Central memory CD8-positive, alpha-beta T cell (primary cell): ENCODE results near the gene LEMD3.

ENCODE experiments used
- ATAC-seq: fragments of 150-1000 bp; cut with Tn5 transposase; replicated peaks from 2 replicates; pipeline ENCODE4 v1.10.0; 2022; ENCODE audit warnings: mild to moderate bottlenecking, moderate FRiP score, moderate number of reproducible peaks; ENCODE audit not compliant: poor library complexity, severe bottlenecking; ENCODE audit errors: extremely low read depth
- DNase-seq, 2 donors: peaks; one replicate each; pipeline ENCODE4 v3.0.0; 2021; ENCODE audit warnings: low spot score in 2 of 2
- H3K27ac Mint-ChIP-seq: one replicate; pipeline ENCODE4 v1.8.0; 2022; ENCODE audit warnings: low read depth, mild to moderate bottlenecking, moderate library complexity, mixed read lengths
- H3K27me3 Mint-ChIP-seq: one replicate; pipeline ENCODE4 v1.8.0; 2022; ENCODE audit warnings: mixed read lengths
- H3K36me3 Mint-ChIP-seq: one replicate; pipeline ENCODE4 v1.8.0; 2022; ENCODE audit warnings: mild to moderate bottlenecking, moderate library complexity, mixed read lengths; ENCODE audit not compliant: insufficient read depth
- H3K4me1 Mint-ChIP-seq: one replicate; pipeline ENCODE4 v1.8.0; 2022; ENCODE audit warnings: mixed read lengths
- H3K4me3 Mint-ChIP-seq: one replicate; pipeline ENCODE4 v1.8.0; 2022; ENCODE audit warnings: mild to moderate bottlenecking, moderate library complexity, mixed read lengths
- H3K9me3 Mint-ChIP-seq: one replicate; pipeline ENCODE4 v1.8.0; 2022; ENCODE audit warnings: mixed read lengths

LEMD3 gene

DNA sequence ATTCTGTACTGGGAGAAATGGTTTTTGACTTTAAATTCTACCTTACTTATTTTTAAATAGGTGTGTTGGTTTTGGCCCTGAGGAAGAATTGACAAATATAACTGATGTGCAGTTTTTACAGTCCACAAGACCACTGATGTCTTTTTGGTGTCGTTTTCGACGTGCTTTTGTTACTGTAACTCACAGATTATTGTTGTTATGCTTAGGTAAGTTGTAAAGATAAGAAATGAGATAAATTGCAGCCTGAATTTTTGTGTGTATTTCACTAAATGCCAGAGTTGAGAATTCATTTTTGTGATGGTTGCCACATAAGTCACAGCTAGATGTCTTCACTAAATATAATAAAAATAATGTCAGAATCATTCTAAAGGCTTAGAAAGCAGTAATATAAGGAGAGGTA, 69.2 kb downstream of the LEMD3 start:
- Mint-ChIP-seq H3K4me1 (no peaks in the 10 kb centered on the region), H3K9me3 (no peaks in the 10 kb centered on the region), H3K27ac (no peak overlapping the region), H3K36me3 (peaks cover 16% of the 10 kb centered on the region), H3K27me3 (no peaks in the 10 kb centered on the region), H3K4me3 (no peak overlapping the region)
- DNase-seq (no peak), ATAC-seq (no peak)

DNA sequence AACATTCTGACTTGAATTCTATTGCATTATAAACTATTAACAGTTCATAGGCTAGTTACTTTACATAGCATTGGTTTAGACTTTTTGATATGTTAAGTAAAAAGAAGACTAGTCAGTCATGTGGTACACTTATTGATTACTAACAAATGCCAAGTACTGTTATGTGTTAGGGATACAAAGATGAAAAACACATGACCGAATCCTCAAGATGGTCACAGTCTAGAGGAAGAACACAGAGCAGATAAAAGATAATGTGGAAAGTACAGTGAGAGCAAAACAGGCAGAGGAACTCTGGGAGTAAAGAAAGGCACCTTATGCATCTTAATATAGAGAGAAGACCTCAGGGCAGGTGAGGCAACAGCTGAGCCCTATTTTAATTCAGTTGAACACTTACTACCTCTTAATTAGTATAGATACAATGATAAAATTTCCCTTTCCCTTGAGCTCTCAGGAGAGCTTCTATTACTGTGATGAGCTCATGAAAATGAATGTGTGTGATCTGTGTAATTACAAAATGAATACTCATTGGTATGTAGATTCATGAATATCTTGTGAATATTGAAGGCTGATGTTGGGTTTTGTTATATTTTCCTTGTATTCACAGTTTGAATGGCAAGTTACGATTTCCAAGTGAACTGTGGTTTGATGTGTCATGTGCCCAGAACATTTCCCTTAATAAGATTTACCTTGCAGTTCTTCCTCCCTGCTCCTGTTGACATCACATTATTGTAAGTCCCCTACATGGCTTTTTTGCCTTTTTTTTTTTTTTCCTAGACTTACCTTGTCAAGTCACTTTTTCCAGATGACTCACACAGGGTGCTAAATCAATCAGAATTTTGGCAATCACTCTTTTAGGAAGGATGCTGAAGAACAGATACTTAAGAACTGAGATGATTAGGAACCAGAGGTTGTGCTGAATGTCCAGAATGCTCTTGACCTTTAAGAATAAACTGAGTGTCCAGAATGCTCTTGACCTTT, 79.6 kb downstream of the LEMD3 start:
- no peak for ATAC-seq
- no peak overlapping the region for H3K4me3 Mint-ChIP-seq
- H3K9me3 Mint-ChIP-seq, result no peaks in the 10 kb centered on the region
- H3K4me1 Mint-ChIP-seq, result no peaks in the 10 kb centered on the region
- H3K27me3 Mint-ChIP-seq, result no peaks in the 10 kb centered on the region
- no peak for DNase-seq
- H3K36me3 Mint-ChIP-seq, result peaks cover 15% of the 10 kb centered on the region
- no peak overlapping the region for H3K27ac Mint-ChIP-seq

DNA sequence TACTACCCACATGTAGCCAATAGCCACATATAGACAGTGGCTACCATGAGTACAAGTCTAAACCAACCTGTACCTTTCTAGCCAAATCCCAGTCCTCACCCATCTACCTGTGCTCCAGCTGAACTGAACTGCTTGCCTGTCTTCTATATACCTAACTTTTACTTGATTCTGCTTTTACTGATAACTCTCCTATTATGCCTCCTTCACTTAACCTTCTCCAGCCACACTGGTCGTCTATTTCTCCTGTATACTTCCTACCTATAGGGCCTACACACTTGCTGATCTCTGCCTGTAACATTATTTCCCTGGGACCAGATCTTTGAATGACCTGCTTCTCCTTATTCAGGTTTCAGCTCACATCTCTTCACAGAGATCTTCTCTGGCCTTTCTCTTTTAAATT, 83.1 kb downstream of the LEMD3 start:
- no peaks in the 10 kb centered on the region for H3K27me3 Mint-ChIP-seq
- H3K4me1 Mint-ChIP-seq, result no peaks in the 10 kb centered on the region

DNA sequence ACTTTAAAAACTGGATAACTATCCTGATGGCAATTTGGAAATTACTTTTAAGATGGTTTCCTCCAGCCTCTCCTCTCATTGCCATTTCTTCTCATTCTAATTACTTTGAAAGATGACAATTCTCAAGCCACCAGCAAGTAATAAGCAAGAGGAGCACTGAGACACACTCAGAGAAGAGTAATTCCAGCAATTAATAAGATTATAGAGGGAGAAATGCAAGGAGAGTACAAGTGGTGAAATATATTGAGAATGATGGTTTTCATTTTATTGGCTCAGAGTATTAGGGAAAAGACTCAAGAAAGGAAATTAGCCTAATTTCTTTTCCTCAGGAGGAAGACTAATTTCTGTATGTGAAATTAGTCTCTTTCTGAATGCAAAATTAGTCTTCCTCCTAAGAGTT, 88.6 kb downstream of the LEMD3 start:
- no peak overlapping the region for H3K27ac Mint-ChIP-seq
- H3K4me1 Mint-ChIP-seq, result no peaks in the 10 kb centered on the region
- ATAC-seq (no peak), DNase-seq (no peak)
- H3K9me3 Mint-ChIP-seq, result no peaks in the 10 kb centered on the region
- H3K4me3 Mint-ChIP-seq, result no peak overlapping the region
- peaks cover 6% of the 10 kb centered on the region for H3K27me3 Mint-ChIP-seq
- peaks cover 2% of the 10 kb centered on the region for H3K36me3 Mint-ChIP-seq

More for the DNA sequence above, 83.1 kb downstream of the LEMD3 start:
- ATAC-seq (no peak), DNase-seq (no peak)
- Mint-ChIP-seq H3K4me3 (no peak overlapping the region), H3K9me3 (no peaks in the 10 kb centered on the region), H3K27ac (no peak overlapping the region), H3K36me3 (peaks cover 3% of the 10 kb centered on the region)

DNA sequence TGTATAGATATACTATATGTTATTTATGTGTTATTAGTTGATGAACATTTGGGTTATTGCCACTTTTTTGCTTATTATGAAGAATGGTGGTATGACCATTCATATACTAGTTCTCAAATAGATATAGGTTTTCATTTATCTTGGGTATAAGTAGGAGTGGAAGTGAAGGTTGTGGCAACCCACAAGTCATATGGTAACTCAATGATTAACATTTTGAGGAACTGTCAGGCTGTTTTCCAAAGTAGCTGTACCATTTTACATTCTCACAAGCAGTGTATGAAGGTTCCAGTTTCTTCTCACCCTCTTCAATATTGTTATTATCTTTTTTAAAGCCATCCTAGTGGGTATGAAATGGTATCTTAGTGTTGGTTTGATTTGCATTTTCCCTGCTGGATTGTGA, 90.1 kb downstream of the LEMD3 start:
- no peaks in the 10 kb centered on the region for H3K9me3 Mint-ChIP-seq
- H3K4me1 Mint-ChIP-seq, result no peaks in the 10 kb centered on the region
- H3K4me3 Mint-ChIP-seq, result no peak overlapping the region
- H3K36me3 Mint-ChIP-seq, result peaks cover 2% of the 10 kb centered on the region
- H3K27me3 Mint-ChIP-seq, result peaks cover 11% of the 10 kb centered on the region
- DNase-seq (no peak), ATAC-seq (no peak)
- no peak overlapping the region for H3K27ac Mint-ChIP-seq

DNA sequence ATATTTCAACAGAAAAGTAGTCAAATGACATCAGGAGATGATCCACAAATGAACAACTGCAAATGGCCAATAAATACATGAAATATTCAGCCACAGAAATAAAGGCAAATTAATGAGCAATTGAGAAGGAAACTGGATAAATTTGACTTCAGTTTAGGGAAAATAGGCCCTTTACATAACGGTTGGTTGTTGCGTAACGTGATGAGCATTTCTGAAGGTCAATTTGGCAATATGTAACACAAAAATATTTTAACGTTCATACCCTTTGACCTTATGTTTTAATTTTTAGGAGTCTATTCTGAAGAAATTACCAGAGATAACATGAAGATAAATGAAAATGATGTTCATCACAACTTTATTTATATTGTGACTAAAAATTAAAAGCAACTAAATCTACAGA, 94.4 kb downstream of the LEMD3 start:
- Mint-ChIP-seq H3K27ac (no peak overlapping the region), H3K9me3 (no peaks in the 10 kb centered on the region), H3K4me3 (no peak overlapping the region), H3K4me1 (no peaks in the 10 kb centered on the region), H3K27me3 (peaks cover 39% of the 10 kb centered on the region), H3K36me3 (no peaks in the 10 kb centered on the region)
- ATAC-seq, result no peak
- no peak for DNase-seq

DNA sequence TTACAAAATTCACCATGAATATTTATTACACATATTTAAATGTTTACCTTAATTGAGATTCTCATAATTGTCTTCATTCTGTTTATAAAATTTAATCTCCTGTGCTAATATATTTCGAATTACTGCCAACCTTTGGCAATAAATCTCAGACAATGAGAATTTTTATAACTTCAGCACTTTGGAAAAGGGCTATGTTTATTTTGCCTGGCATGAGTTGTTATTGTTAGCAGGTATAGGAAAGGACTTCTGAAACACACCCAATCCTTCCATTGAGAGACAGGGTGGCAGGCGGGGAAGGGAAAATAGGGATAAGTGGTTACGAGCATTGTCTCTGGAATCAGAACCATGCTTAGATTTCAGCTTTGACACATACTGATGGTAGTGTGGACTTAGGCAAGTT, 97.0 kb downstream of the LEMD3 start:
- H3K36me3 Mint-ChIP-seq, result no peaks in the 10 kb centered on the region
- ATAC-seq (no peak), DNase-seq (no peak)
- no peak overlapping the region for H3K4me3 Mint-ChIP-seq
- no peaks in the 10 kb centered on the region for H3K4me1 Mint-ChIP-seq
- H3K27ac Mint-ChIP-seq, result no peak overlapping the region
- H3K27me3 Mint-ChIP-seq, result peaks cover 42% of the 10 kb centered on the region
- H3K9me3 Mint-ChIP-seq, result no peaks in the 10 kb centered on the region

DNA sequence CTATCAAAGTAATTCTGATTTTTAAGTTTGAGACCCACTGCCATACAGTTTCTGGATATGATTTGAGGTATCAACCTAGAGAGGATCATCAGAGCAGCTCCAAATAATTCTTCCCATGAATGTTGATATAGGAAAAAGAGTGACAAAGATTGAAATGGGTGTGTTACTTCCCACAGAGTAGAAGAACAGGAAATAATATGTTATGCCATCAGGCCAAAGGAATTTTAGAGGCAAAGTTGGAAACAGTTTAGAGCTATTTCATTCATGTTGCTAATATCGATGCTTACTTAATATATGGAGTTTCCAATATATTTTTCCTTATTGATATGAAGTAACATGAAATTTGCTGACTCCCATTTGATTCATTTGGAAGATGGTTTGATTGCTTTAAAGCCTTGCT, 100.2 kb downstream of the LEMD3 start:
- Mint-ChIP-seq H3K27ac (no peak overlapping the region), H3K4me3 (no peak overlapping the region), H3K36me3 (no peaks in the 10 kb centered on the region), H3K4me1 (no peaks in the 10 kb centered on the region), H3K9me3 (no peaks in the 10 kb centered on the region), H3K27me3 (peaks cover 61% of the 10 kb centered on the region)
- no peak for DNase-seq
- ATAC-seq, result no peak

DNA sequence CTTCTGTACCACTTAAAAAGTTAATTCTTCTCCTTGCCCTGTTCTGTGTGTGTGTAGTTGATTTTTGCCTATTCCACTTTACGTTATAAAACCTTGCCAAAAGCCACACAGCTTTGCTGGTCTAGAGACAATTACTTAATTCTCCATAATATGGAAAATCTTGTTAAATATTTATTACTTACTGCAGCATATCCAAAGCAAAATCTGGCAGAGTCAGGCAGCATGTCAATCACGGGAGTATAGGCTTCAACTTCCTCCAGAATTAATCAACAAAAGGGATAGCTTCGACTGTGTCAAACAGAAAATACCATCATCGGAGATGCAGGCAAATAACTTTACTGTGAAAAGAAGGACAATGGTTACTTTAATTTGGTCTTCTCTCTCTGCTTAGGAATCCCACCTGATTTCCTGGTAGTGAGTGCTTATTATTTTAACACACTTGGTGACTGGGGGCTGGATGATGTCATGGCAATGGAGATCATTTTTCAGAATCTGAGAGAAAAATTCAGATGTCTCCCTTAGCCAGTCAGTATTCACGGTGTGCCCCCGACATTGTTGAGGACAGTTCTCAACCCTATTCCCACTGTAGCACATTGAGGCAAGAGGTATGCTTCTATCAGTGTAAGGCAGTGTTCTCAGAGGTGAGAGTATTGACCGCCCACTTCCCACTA, 105.4 kb downstream of the LEMD3 start:
- Mint-ChIP-seq H3K4me3 (no peak overlapping the region), H3K36me3 (no peaks in the 10 kb centered on the region), H3K27me3 (peaks cover 65% of the 10 kb centered on the region), H3K4me1 (no peaks in the 10 kb centered on the region), H3K27ac (no peak overlapping the region), H3K9me3 (no peaks in the 10 kb centered on the region)
- ATAC-seq, result no peak
- no peak for DNase-seq

DNA sequence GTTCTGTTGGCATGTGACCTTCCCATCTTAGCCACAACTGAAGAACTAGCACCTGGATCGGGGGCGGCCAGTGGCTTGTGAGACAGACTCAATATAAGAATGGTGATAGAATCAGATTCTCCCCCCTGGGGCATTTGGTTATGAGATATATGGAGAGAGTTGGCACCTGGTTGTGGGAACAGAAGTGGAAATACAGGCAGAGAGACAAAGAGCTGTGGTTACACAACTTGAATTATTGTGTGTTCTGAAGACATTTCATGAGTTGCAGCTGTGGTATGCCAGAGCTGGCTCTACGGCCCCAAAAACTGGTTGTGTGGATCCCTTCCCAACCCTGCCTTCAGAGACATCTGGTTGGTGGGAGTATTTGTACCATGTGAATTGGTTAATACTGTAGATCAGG, 106.2 kb downstream of the LEMD3 start:
- no peaks in the 10 kb centered on the region for H3K36me3 Mint-ChIP-seq
- ATAC-seq, result no peak
- no peaks in the 10 kb centered on the region for H3K4me1 Mint-ChIP-seq
- H3K27ac Mint-ChIP-seq, result no peak overlapping the region
- H3K9me3 Mint-ChIP-seq, result no peaks in the 10 kb centered on the region
- DNase-seq, result no peak
- H3K4me3 Mint-ChIP-seq, result no peak overlapping the region
- peaks cover 69% of the 10 kb centered on the region for H3K27me3 Mint-ChIP-seq

DNA sequence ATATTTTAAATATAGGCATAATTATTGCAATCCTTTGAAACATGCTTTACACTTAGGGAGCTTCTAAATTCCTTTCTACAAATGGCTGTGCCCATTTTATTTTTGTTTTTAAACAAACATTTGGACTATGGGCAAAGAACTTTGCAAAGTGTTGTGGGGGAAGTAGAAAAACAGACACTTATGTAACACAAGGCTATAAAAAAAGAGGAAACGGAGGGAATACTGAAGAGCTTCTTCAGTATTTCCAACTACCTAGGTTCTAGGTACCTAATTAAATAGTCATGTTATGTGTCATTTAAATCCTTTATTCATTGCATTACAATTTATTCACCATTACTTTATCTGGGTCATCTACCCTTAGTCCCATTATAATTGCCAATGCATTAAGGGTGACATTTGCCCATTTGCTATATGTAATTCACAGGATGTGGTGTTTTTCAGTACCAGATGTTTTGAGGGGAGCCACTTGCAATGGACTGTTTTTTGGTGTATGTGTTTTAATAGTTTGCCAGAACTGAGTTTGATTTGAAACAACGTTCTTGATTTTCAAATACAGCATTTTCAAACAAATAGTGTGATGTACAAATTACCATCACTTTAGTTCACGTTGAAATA, 107.6 kb downstream of the LEMD3 start:
- Mint-ChIP-seq H3K36me3 (no peaks in the 10 kb centered on the region), H3K4me3 (no peak overlapping the region), H3K4me1 (no peaks in the 10 kb centered on the region), H3K9me3 (no peaks in the 10 kb centered on the region), H3K27ac (no peak overlapping the region), H3K27me3 (peaks cover 80% of the 10 kb centered on the region)
- no peak for ATAC-seq
- no peak for DNase-seq

DNA sequence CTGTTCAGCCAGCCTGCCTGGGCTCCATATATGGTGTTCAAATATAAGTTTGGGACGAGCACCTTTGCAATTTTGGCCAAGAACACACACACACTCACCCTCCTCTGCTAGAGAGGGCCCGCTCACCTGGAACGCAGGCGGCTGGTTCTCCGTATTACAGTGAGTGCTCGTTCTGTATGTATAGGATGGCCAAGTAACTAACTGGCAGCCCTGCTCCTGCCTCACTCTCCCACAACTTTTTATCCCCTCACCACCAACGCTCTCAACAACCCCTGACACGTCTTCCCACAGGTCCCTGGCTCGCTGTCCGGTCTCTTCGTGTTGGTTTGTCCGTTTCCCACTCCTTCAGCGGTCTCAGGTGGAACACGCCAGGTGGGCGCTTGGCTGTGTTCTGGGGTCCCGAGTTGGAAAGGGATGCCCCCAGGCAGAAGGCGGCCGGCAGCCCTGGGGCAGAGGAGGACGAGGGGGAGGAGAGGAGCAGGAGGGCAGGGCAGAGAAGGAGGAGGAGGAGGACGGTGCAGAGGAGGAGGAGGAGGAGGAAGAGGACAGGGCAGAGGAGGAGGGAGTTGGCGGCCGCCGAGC, 108.7 kb downstream of the LEMD3 start:
- Mint-ChIP-seq H3K4me3 (peak overlapping the region; percentile 41), H3K27me3 (peaks cover 80% of the 10 kb centered on the region), H3K36me3 (no peaks in the 10 kb centered on the region), H3K27ac (no peak overlapping the region), H3K4me1 (no peaks in the 10 kb centered on the region), H3K9me3 (no peaks in the 10 kb centered on the region)
- DNase-seq (no peak), ATAC-seq (no peak)
